ENCODE results near the gene PTPRD.

GRCh38 chr9:8845808-8846207 lies 1767.0 kb downstream of the PTPRD start:
- TF ChIP-seq, protein P1, sequence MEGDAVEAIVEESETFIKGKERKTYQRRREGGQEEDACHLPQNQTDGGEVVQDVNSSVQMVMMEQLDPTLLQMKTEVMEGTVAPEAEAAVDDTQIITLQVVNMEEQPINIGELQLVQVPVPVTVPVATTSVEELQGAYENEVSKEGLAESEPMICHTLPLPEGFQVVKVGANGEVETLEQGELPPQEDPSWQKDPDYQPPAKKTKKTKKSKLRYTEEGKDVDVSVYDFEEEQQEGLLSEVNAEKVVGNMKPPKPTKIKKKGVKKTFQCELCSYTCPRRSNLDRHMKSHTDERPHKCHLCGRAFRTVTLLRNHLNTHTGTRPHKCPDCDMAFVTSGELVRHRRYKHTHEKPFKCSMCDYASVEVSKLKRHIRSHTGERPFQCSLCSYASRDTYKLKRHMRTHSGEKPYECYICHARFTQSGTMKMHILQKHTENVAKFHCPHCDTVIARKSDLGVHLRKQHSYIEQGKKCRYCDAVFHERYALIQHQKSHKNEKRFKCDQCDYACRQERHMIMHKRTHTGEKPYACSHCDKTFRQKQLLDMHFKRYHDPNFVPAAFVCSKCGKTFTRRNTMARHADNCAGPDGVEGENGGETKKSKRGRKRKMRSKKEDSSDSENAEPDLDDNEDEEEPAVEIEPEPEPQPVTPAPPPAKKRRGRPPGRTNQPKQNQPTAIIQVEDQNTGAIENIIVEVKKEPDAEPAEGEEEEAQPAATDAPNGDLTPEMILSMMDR (IDR thresholded peaks at IDR 0.05; ENCODE audit: insufficient read depth, low read length, poor library complexity, severe bottlenecking), result no peak
- TF ChIP-seq EZH2phosphoT487 (conservative IDR thresholded peaks at IDR 0.05; ENCODE audit: low read length), result no peak
